HG03066 (cell line): ENCODE data around the gene WNT8A.

Experiments used
- ATAC-seq: cut with Tn5 transposase; IDR thresholded peaks from one replicate; pipeline ENCODE4 v1.9.1; 2021; ENCODE audit warnings: low read depth; ENCODE audit not compliant: unreplicated experiment

Gene WNT8A

GRCh38 chr5:138138949-138139780 is 55.3 kb downstream of the WNT8A start, which contains the start of gene NME5:
NME5 (minus strand) TSS chr5:138139428; CDS start chr5:138138780, 648 bp downstream.
- ATAC-seq: no peak

GRCh38 chr5:138139781-138140090 is 55.9 kb downstream of the WNT8A start:
- no peak for ATAC-seq

GRCh38 chr5:138140268-138140667 is 56.4 kb downstream of the WNT8A start:
- no peak for ATAC-seq
